Smooth muscle cell (in vitro differentiated cells): ENCODE results near the gene SLC35C1. TPM values are rescaled to one million over a fixed set of nuclear protein-coding genes. Genes with fewer than 3 reads are reported as not detected.
"Not testable (repeated sequence)": the region's sequence is repeated elsewhere in the genome, so short reads cannot be mapped to it uniquely, and the experiment has no call there.

Source experiments
- DNase-seq: peaks from one replicate; lab custom pipeline; 2025; ENCODE audit not compliant: unreplicated experiment; lab: John Stamatoyannopoulos, UW
- H2AFZ ChIP-seq: fragments of 200-600 bp; sonication (generic); 2 replicates; pipeline ENCODE4 v1.6.0; 2016; ENCODE audit warnings: antibody characterized with exemption, low read depth, mild to moderate bottlenecking
- H3F3A ChIP-seq: fragments of 200-600 bp; sonication (generic); 2 replicates; pipeline ENCODE4 v1.6.0; 2017; ENCODE audit warnings: antibody characterized with exemption, low read depth
- H3K27ac ChIP-seq: fragments of 200-600 bp; sonication (generic); 2 replicates; pipeline ENCODE4 v1.5.1; 2016; ENCODE audit warnings: low read depth, mild to moderate bottlenecking
- H3K27me3 ChIP-seq: fragments of 200-600 bp; sonication (generic); 2 replicates; pipeline ENCODE4 v1.6.1; 2016; ENCODE audit warnings: low read depth, mild to moderate bottlenecking
- H3K36me3 ChIP-seq: fragments of 200-600 bp; sonication (generic); 2 replicates; pipeline ENCODE4 v1.5.1; 2016; ENCODE audit warnings: low read depth
- H3K4me1 ChIP-seq: fragments of 200-600 bp; sonication (generic); 2 replicates; pipeline ENCODE4 v1.5.1; 2016; ENCODE audit warnings: low read depth
- H3K4me2 ChIP-seq: fragments of 200-600 bp; sonication (generic); 2 replicates; pipeline ENCODE4 v1.6.0; 2016; ENCODE audit warnings: mild to moderate bottlenecking
- H3K4me3 ChIP-seq: fragments of 200-600 bp; sonication (generic); 2 replicates; pipeline ENCODE4 v1.5.1; 2016; ENCODE audit warnings: mild to moderate bottlenecking
- H3K79me2 ChIP-seq: fragments of 200-600 bp; sonication (generic); 2 replicates; pipeline ENCODE4 v1.6.0; 2016; ENCODE audit warnings: low read depth, mild to moderate bottlenecking
- H3K9ac ChIP-seq: fragments of 200-600 bp; sonication (generic); 2 replicates; pipeline ENCODE4 v1.6.0; 2016; ENCODE audit warnings: low read depth
- H3K9me3 ChIP-seq: fragments of 200-600 bp; sonication (generic); replicated peaks from 2 replicates; pipeline ENCODE4 v1.5.1; 2016; ENCODE audit warnings: low read depth
- H4K20me1 ChIP-seq: fragments of 200-600 bp; sonication (generic); 2 replicates; pipeline ENCODE4 v1.6.0; 2016; ENCODE audit warnings: low read depth
- CTCF ChIP-seq: fragments of 200-600 bp; sonication (generic); IDR thresholded peaks from 2 replicates; pipeline ENCODE4 v1.5.1; 2017; ENCODE audit warnings: borderline replicate concordance, mild to moderate bottlenecking, antibody characterized with exemption; ENCODE audit not compliant: insufficient read depth, poor library complexity, severe bottlenecking
- WGBS: methylation state at CpG from one replicate; pipeline ENCODE4 v1.1.7; 2016; ENCODE audit warnings: low lambda C conversion rate; 5-methylcytosine and 5-hydroxymethylcytosine counted together
- polyA plus RNA-seq: library from polyadenylated mRNA; unstranded; fragments of >200 nt; fragmentation: Nextera tagmentation; extraction: Ambion mirVana; gene quantifications from 2 replicates; pipeline ENCODE4 v1.2.1, GENCODE V29; 2016
- total RNA-seq: library from RNA; depleted of rRNA; stranded (reverse); fragments of >200 nt; gene quantifications from 2 replicates; pipeline ENCODE4 v1.2.3, GENCODE V29; 2014

Gene SLC35C1
- total and polyA plus RNA-seq, 2 experiments from 2014 or later, result 8.9 to 32.7 TPM

GRCh38 chr11:45839204-45839603 lies 34.3 kb downstream of the SLC35C1 start:
- DNase-seq, result no peak

GRCh38 chr11:45840251-45840650 lies 35.3 kb downstream of the SLC35C1 start:
- not testable (repeated sequence) for H3K9me3 ChIP-seq
- WGBS, result 94% methylated on average over 13 of the region's 13 CpGs

More at GRCh38 chr11:45839204-45839603, 34.3 kb downstream of the SLC35C1 start:
- no peak for TF ChIP-seq CTCF
- no peaks in the 10 kb centered on the region for H3K4me1 ChIP-seq
- no peak overlapping the region for H3K4me3 ChIP-seq
- WGBS, result 95% methylated on average over 6 of the region's 6 CpGs
- no peak overlapping the region for H3K9ac ChIP-seq
- peaks cover 6% of the 10 kb centered on the region for H3K27me3 ChIP-seq
- H3K79me2 ChIP-seq, result no peaks in the 10 kb centered on the region
- no peaks in the 10 kb centered on the region for H3F3A ChIP-seq
- no peak overlapping the region for H2AFZ ChIP-seq
- H3K9me3 ChIP-seq, result no peaks in the 10 kb centered on the region
- no peaks in the 10 kb centered on the region for H3K36me3 ChIP-seq
- H3K4me2 ChIP-seq, result no peak overlapping the region
- no peak overlapping the region for H3K27ac ChIP-seq
- H4K20me1 ChIP-seq, result no peaks in the 10 kb centered on the region

GRCh38 chr11:45843158-45843924 lies 38.4 kb downstream of the SLC35C1 start:
- DNase-seq, result peak; percentile 49
- Histone ChIP-seq H2AFZ (peak overlapping the region; percentile 40), H3K9me3 (no peaks in the 10 kb centered on the region), H3F3A (no peaks in the 10 kb centered on the region), H3K79me2 (peaks cover 6% of the 10 kb centered on the region), H3K4me3 (peak overlapping the region; percentile 29), H3K4me1 (peaks cover 2% of the 10 kb centered on the region), H3K4me2 (peak overlapping the region; percentile 62), H3K36me3 (no peaks in the 10 kb centered on the region), H3K27me3 (no peaks in the 10 kb centered on the region), H4K20me1 (peaks cover 4% of the 10 kb centered on the region), H3K9ac (peak overlapping the region; percentile 57), H3K27ac (peak overlapping the region; percentile 36)
- 20% methylated on average over 22 of the region's 22 CpGs for WGBS
- peak; percentile 91 for TF ChIP-seq CTCF

More at GRCh38 chr11:45840251-45840650, 35.3 kb downstream of the SLC35C1 start:
- H4K20me1 ChIP-seq, H3K27me3 ChIP-seq, H3F3A ChIP-seq, H3K36me3 ChIP-seq, H3K79me2 ChIP-seq, H3K9ac ChIP-seq, H3K4me1 ChIP-seq, H3K4me2 ChIP-seq, DNase-seq, H2AFZ ChIP-seq, H3K27ac ChIP-seq, H3K4me3 ChIP-seq: not testable (repeated sequence)

GRCh38 chr11:45844822-45845578 lies 40.1 kb downstream of the SLC35C1 start:
- Histone ChIP-seq H4K20me1 (peaks cover 21% of the 10 kb centered on the region), H3K36me3 (no peaks in the 10 kb centered on the region), H3K4me2 (no peak overlapping the region), H3F3A (no peaks in the 10 kb centered on the region), H2AFZ (no peak overlapping the region), H3K4me3 (no peak overlapping the region), H3K27ac (no peak overlapping the region), H3K9ac (no peak overlapping the region), H3K4me1 (peaks cover 9% of the 10 kb centered on the region), H3K79me2 (peaks cover 23% of the 10 kb centered on the region), H3K27me3 (no peaks in the 10 kb centered on the region), H3K9me3 (no peaks in the 10 kb centered on the region)
- WGBS, result 43% methylated on average over 3 of the region's 3 CpGs
- no peak for DNase-seq
- TF ChIP-seq CTCF, result no peak
